GM19023 (cell line): Measurements from ENCODE around the gene FAM20C.
"Not testable (repeated sequence)": the region's sequence is repeated elsewhere in the genome, so short reads cannot be mapped to it uniquely, and the experiment has no call there.

Experiments used
- ATAC-seq: cut with Tn5 transposase; IDR thresholded peaks from one replicate; pipeline ENCODE4 v1.9.1; 2021; ENCODE audit warnings: mild to moderate bottlenecking, moderate library complexity; ENCODE audit not compliant: unreplicated experiment

The FAM20C gene

GRCh38 chr7:240887-241421 lies 48.6 kb downstream of the FAM20C start:
- no peak for ATAC-seq

DNA sequence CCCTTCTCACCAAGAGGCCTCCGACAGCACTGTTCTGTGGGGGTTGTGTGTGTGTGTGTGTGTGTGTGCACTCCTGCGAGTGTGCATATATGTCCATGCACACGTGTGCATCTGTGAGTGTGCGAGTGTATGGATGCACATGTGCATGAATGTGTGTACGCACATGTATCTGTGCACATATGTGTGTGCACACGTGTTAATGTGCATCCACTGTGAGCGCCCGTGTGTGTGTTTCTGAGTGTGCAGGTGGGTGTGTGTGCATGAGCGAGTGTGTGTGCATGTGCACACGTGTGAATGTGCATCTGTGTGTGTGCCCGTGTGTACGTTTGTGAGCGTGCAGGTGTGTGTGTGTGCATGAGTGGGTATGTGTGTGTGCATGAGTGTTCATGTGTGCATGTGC lies 49.1 kb downstream of the FAM20C start:
- ATAC-seq, result no peak

- ATAC-seq, result not testable (repeated sequence)
These were observed 50.6 kb downstream of the FAM20C start for GRCh38 chr7:242826-243579.

DNA sequence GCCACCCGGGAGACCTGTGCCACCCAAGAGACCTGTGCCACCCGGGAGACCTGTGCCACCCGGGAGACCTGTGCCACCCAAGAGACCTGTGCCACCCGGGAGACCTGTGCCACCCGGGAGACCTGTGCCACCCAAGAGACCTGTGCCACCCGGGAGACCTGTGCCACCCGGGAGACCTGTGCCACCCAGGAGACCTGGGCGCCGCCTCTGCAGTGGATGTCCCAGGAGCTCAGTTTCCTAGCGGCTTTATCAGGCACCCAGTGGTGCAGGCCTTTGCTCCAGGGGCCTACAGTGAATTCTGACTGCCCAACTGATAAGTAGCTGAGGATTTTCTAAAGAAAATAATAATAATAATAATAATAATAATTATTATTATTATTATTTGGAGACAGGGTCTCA lies 51.2 kb downstream of the FAM20C start:
- not testable (repeated sequence) for ATAC-seq

GRCh38 chr7:244974-245373 lies 52.6 kb downstream of the FAM20C start:
- ATAC-seq, result no peak

GRCh38 chr7:245574-246295 lies 53.4 kb downstream of the FAM20C start:
- ATAC-seq, result no peak

GRCh38 chr7:246451-246850 lies 54.1 kb downstream of the FAM20C start:
- no peak for ATAC-seq

DNA sequence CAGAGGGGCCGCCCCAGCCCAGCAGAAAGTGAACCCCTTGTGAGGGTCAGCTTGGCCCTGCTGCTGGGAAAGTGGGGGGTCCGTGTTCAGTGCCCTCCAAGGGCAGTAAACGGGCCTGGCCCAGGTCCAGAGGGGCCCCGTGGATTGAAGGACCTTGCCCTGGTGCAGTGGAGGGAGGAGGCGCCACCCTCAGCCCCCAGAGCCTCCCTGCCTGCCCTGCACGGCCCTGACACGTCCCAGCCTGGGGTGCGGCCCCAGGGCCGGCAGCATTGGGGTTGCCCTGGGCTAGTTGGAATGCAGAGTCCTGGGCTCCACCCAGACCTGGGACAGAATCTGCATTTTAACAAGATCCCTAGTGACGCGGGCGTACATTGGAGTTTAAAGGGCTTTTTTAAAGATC lies 54.8 kb downstream of the FAM20C start:
- no peak for ATAC-seq

GRCh38 chr7:247636-248035 lies 55.3 kb downstream of the FAM20C start:
- no peak for ATAC-seq

DNA sequence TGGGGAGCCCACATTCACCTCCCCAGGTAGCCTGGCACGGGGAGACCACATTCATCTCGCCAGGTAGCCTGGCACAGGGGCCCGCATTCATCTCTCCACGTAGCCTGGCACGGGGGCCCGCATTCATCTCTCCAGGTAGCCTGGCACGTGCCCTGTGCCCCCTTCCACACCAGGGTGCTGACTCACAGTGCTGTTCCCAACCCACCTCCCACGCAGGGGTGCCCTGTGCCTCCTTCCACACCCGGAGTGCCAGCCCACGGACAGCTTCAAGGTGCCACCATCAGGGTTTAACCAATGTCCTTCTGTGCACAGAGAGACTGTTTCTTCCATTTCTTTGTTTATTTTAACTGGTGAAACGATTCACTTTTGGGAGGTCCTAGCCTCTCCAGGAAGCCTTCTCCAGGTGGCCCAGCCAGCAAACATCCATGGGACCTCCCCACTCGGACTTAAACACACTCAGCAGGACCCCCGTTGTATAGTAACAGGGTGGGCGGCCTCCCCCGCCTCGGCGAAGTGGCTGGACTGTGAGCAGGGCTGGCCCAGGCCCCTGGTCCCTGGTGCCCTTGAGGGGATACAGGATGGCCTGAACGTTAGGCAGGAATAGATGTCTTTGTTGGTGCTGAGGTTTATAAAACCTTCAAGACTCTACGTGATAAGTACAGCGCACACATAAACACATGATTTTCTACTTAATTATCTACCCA lies 56.5 kb downstream of the FAM20C start:
- ATAC-seq, result no peak

- no peak for ATAC-seq
These were observed 57.6 kb downstream of the FAM20C start for GRCh38 chr7:249989-250388.

GRCh38 chr7:250523-250922 lies 58.2 kb downstream of the FAM20C start:
- ATAC-seq, result no peak

DNA sequence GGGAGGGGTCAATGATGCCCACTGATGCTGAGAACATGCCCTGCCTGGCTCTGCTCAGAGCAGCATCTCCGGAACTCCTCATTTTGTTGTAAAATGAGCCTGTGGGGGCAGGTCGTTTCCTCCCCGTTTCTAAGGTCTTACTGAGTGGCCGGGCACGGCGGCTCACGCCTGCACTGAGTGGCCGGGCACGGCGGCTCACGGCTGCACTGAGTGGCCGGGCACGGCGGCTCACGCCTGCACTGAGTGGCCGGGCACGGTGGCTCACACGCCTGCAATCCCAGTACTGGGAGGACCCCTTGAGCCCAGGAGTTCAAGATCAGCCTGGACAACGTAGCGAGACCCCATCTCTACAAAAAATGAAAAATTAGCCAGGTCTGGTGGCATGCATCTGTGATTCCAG lies 58.6 kb downstream of the FAM20C start:
- no peak for ATAC-seq

DNA sequence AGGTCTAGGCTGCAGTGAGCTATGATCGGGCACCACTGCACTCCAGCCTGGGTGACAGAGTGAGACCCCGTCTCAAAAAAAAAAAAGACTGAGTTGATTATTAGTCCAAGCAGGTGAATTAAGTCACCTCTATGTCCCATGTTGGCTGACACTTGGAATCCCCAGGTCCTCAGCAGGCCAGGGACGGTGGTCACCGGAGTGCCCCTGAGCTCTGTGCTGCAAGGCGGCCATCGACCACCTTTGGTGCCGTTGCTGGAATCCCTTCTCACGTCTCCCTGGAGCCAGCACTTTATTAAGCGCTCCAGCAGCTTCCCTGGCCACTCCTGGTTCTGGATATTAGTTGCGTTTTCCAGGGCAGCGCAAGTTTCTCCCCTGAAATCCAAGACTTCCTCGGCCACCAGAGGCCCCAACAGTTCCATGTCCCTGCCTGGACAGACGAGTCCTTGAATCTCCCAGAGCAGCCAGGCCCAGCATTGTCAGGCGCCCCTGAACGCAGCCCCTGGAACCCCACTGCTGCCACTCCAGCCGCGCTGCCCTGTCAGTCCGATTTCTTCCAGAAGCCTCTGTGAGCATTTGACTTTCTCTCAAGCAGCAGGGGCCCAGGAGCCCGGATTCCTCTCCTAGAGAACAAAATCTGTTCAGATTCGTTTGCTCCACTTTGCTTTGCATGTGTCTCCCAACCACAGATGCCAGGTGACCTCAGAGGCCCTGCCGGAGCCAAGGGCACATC lies 59.2 kb downstream of the FAM20C start:
- ATAC-seq, result no peak

- no peak for ATAC-seq
These were observed 60.0 kb downstream of the FAM20C start for GRCh38 chr7:252216-252965.

- ATAC-seq, result no peak
These were observed 60.6 kb downstream of the FAM20C start for GRCh38 chr7:252981-253380.

GRCh38 chr7:253581-254336 lies 61.4 kb downstream of the FAM20C start:
- ATAC-seq, result no peak

GRCh38 chr7:254337-255037 lies 62.1 kb downstream of the FAM20C start:
- ATAC-seq, result no peak

DNA sequence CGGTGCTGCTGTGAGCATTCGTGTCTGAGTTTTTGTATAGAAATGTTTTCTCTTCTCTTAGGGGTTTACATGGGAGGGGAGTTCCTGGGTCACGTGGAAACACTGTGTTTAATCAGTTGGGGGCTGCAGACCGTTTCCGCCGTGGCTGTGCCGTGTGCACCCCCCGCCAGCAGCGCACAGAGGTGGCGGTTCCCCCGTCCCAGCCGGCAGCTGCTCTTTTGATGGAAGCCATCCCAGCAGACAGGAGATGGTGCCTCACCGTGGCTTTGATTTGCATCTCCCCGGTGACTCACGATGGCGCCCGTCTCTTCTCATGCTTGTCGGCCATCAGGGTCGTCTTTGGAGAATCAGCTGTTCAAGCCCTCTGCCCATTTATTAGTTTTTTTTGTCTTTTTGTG lies 62.7 kb downstream of the FAM20C start:
- ATAC-seq, result no peak
